NB4 (cell line): ENCODE data around the gene GALNT11.

Experiments
- MYC ChIP-seq: IDR thresholded peaks from 2 replicates; pipeline ENCODE4 v1.6.1; 2011; ENCODE audit warnings: low read depth, low read length
- POLR2A ChIP-seq: IDR thresholded peaks from 2 replicates; pipeline ENCODE4 v1.6.1; 2011; ENCODE audit warnings: mild to moderate bottlenecking; ENCODE audit not compliant: insufficient read length; ENCODE audit errors: extremely low read depth
- TF ChIP-seq, protein P1 (sequence below): IDR thresholded peaks from one replicate; pipeline ENCODE4 v1.5.1; 2012; ENCODE audit warnings: low read depth, low read length

DNA sequence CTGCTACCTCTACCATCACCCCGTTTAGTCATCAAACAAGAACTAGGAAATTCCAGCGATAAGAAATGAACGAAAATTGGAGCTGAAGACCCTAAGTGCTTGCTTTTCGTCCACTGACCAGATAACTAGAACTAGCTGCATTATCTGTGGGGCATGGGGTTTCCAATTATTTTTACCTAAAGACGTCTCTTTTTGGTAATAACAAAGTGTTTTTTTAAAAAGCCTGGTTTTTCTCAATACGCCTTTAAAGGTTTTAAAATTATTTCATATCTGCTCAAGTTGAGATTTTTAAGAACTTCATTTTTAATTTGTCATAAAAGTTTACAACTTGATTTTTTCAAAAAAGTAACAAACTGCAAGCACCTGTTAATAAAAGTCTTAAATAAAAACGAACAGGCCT, 104.2 kb downstream of the GALNT11 start:
- TF ChIP-seq, protein P1, sequence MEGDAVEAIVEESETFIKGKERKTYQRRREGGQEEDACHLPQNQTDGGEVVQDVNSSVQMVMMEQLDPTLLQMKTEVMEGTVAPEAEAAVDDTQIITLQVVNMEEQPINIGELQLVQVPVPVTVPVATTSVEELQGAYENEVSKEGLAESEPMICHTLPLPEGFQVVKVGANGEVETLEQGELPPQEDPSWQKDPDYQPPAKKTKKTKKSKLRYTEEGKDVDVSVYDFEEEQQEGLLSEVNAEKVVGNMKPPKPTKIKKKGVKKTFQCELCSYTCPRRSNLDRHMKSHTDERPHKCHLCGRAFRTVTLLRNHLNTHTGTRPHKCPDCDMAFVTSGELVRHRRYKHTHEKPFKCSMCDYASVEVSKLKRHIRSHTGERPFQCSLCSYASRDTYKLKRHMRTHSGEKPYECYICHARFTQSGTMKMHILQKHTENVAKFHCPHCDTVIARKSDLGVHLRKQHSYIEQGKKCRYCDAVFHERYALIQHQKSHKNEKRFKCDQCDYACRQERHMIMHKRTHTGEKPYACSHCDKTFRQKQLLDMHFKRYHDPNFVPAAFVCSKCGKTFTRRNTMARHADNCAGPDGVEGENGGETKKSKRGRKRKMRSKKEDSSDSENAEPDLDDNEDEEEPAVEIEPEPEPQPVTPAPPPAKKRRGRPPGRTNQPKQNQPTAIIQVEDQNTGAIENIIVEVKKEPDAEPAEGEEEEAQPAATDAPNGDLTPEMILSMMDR: no peak
- TF ChIP-seq POLR2A (no peak), MYC (no peak)
